Mesothelial cell of epicardium (in vitro differentiated cells): ENCODE results near the gene GP1BA. TPM values are rescaled to one million over a fixed set of nuclear protein-coding genes. Genes with fewer than 3 reads are reported as not detected.

Source experiments
- DNase-seq, 2 experiments: peaks; one replicate each; pipeline ENCODE4 v3.0.0; 2021; ENCODE audit warnings: low spot score in 2 of 2; ENCODE audit not compliant: unreplicated experiment in 2 of 2
- H3K27ac Mint-ChIP-seq: 2 replicates; pipeline ENCODE4 v1.8.0; 2021; ENCODE audit warnings: mixed read lengths
- H3K27me3 Mint-ChIP-seq: 2 replicates; pipeline ENCODE4 v1.8.0; 2021; ENCODE audit warnings: low read depth, mixed read lengths
- H3K36me3 Mint-ChIP-seq: 2 replicates; pipeline ENCODE4 v1.8.0; 2021; ENCODE audit warnings: mixed read lengths
- H3K4me1 Mint-ChIP-seq: 2 replicates; pipeline ENCODE4 v1.8.0; 2021; ENCODE audit warnings: mixed read lengths
- H3K4me3 Mint-ChIP-seq: 2 replicates; pipeline ENCODE4 v1.8.0; 2021; ENCODE audit warnings: mild to moderate bottlenecking, moderate library complexity, mixed read lengths
- H3K9me3 Mint-ChIP-seq: 2 replicates; pipeline ENCODE4 v1.8.0; 2021; ENCODE audit warnings: mixed read lengths
- CTCF ChIP-seq: fragments of 200-600 bp; sonication (generic); IDR thresholded peaks from one replicate; pipeline ENCODE4 v1.5.0; 2021; ENCODE audit warnings: antibody characterized with exemption; ENCODE audit not compliant: unreplicated experiment
- total RNA-seq: library from RNA; stranded (reverse); gene quantifications from 3 replicates; pipeline ENCODE4 v1.2.1, GENCODE V29; 2021

The GP1BA gene
- total RNA-seq, 1 donor from 2014 or later = not detected

- no peaks in the 10 kb centered on the region for H3K4me1 Mint-ChIP-seq
- no peak for DNase-seq
- no peak overlapping the region for H3K27ac Mint-ChIP-seq
- H3K27me3 Mint-ChIP-seq = no peaks in the 10 kb centered on the region
- no peak for TF ChIP-seq CTCF
- H3K36me3 Mint-ChIP-seq = peaks cover 11% of the 10 kb centered on the region
- no peaks in the 10 kb centered on the region for H3K9me3 Mint-ChIP-seq
- H3K4me3 Mint-ChIP-seq = no peak overlapping the region
Observed at GRCh38 chr17:4892499-4893221, 39.4 kb upstream of the GP1BA start.

- Mint-ChIP-seq H3K9me3 (no peaks in the 10 kb centered on the region), H3K27me3 (no peaks in the 10 kb centered on the region), H3K4me3 (no peak overlapping the region), H3K27ac (no peak overlapping the region), H3K36me3 (peaks cover 11% of the 10 kb centered on the region), H3K4me1 (no peaks in the 10 kb centered on the region)
- no peak for TF ChIP-seq CTCF
- no peak for DNase-seq
Observed at GRCh38 chr17:4893272-4893671, 38.8 kb upstream of the GP1BA start.

GRCh38 chr17:4893721-4894560 lies 38.1 kb upstream of the GP1BA start:
- no peak for TF ChIP-seq CTCF
- no peak overlapping the region for H3K27ac Mint-ChIP-seq
- peaks cover 4% of the 10 kb centered on the region for H3K4me1 Mint-ChIP-seq
- DNase-seq = no peak
- H3K36me3 Mint-ChIP-seq = peaks cover 15% of the 10 kb centered on the region
- H3K9me3 Mint-ChIP-seq = no peaks in the 10 kb centered on the region
- no peaks in the 10 kb centered on the region for H3K27me3 Mint-ChIP-seq
- no peak overlapping the region for H3K4me3 Mint-ChIP-seq

GRCh38 chr17:4895121-4895520 lies 37.0 kb upstream of the GP1BA start:
- TF ChIP-seq CTCF = no peak
- peaks cover 6% of the 10 kb centered on the region for H3K4me1 Mint-ChIP-seq
- H3K4me3 Mint-ChIP-seq = no peak overlapping the region
- no peaks in the 10 kb centered on the region for H3K9me3 Mint-ChIP-seq
- DNase-seq = no peak
- H3K27ac Mint-ChIP-seq = no peak overlapping the region
- peaks cover 12% of the 10 kb centered on the region for H3K36me3 Mint-ChIP-seq
- H3K27me3 Mint-ChIP-seq = no peaks in the 10 kb centered on the region

GRCh38 chr17:4895657-4896331 lies 36.3 kb upstream of the GP1BA start:
- no peak overlapping the region for H3K27ac Mint-ChIP-seq
- DNase-seq = no peak
- no peaks in the 10 kb centered on the region for H3K27me3 Mint-ChIP-seq
- peaks cover 12% of the 10 kb centered on the region for H3K36me3 Mint-ChIP-seq
- H3K4me3 Mint-ChIP-seq = no peak overlapping the region
- TF ChIP-seq CTCF = no peak
- H3K4me1 Mint-ChIP-seq = peaks cover 6% of the 10 kb centered on the region
- no peaks in the 10 kb centered on the region for H3K9me3 Mint-ChIP-seq
